Epithelial cell of proximal tubule (primary cell): ENCODE measurements around the gene MMP15. TPM values are rescaled to one million over a fixed set of nuclear protein-coding genes. Genes with fewer than 3 reads are reported as not detected.

Experiments
- DNase-seq: peaks from one replicate; pipeline ENCODE4 v3.0.0-alpha.2; 2011; ENCODE audit warnings: low read depth
- H3K4me3 ChIP-seq: 2 replicates; pipeline ENCODE4 v1.5.1; 2011; ENCODE audit warnings: low read depth, mild to moderate bottlenecking, low read length
- total RNA-seq: library from RNA; depleted of rRNA; stranded (reverse); fragments of >200 nt; gene quantifications from 2 replicates; pipeline ENCODE4 v1.2.3, GENCODE V29; 2015
- TF ChIP-seq, protein P1 (sequence below): conservative IDR thresholded peaks from 2 replicates; pipeline ENCODE4 v1.5.1; 2012; ENCODE audit warnings: low read depth, mild to moderate bottlenecking, low read length

Gene MMP15
- total RNA-seq, 1 donor from 2014 or later: 36.0 TPM

GRCh38 chr16:58029410-58029809 is 3.9 kb downstream of the MMP15 start:
- TF ChIP-seq, protein P1, sequence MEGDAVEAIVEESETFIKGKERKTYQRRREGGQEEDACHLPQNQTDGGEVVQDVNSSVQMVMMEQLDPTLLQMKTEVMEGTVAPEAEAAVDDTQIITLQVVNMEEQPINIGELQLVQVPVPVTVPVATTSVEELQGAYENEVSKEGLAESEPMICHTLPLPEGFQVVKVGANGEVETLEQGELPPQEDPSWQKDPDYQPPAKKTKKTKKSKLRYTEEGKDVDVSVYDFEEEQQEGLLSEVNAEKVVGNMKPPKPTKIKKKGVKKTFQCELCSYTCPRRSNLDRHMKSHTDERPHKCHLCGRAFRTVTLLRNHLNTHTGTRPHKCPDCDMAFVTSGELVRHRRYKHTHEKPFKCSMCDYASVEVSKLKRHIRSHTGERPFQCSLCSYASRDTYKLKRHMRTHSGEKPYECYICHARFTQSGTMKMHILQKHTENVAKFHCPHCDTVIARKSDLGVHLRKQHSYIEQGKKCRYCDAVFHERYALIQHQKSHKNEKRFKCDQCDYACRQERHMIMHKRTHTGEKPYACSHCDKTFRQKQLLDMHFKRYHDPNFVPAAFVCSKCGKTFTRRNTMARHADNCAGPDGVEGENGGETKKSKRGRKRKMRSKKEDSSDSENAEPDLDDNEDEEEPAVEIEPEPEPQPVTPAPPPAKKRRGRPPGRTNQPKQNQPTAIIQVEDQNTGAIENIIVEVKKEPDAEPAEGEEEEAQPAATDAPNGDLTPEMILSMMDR: no peak
- H3K4me3 ChIP-seq: no peak overlapping the region
- no peak for DNase-seq

GRCh38 chr16:58030136-58030840 is 4.7 kb downstream of the MMP15 start:
- no peak for DNase-seq
- TF ChIP-seq, protein P1: no peak
- H3K4me3 ChIP-seq: no peak overlapping the region

DNA sequence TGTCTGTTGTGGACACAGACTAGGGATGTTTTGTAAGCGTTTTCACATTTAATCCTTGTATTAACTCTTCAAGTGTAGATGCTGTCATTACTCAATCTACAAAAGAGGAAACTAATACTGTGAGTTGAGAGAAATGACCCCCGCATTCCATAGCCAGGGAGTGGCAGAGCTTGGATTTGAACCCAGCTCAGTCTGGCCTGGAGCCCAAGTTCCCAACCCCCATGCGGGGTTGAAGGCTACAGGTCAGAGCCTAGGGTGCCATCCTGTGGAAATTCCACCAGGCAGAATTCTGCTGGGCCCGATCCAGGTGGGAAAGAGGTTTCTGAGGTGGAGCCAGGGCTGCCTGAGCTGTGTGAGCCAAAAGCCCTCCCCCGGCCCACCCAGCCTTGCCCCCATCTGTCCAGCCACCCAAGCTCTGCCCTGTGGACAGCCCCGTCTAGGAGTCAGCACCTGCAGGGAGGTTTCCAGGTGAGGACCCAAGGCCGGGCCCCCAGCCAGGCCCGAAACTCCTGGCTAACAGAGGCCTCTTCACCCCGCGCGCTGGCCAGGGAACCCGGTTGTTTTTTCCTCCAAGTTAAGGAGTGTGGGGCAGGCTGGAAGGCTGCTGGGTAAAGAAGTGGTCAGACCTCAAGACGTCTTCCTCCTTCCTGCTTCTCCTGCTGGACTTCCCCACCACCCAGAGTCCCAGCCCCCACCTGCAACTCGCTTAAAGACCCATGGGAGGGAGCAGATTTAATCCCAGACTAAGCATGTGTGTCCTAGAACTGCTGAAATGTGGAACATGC is 5.7 kb downstream of the MMP15 start:
- TF ChIP-seq, protein P1: no peak
- no peak for DNase-seq
- no peak overlapping the region for H3K4me3 ChIP-seq

DNA sequence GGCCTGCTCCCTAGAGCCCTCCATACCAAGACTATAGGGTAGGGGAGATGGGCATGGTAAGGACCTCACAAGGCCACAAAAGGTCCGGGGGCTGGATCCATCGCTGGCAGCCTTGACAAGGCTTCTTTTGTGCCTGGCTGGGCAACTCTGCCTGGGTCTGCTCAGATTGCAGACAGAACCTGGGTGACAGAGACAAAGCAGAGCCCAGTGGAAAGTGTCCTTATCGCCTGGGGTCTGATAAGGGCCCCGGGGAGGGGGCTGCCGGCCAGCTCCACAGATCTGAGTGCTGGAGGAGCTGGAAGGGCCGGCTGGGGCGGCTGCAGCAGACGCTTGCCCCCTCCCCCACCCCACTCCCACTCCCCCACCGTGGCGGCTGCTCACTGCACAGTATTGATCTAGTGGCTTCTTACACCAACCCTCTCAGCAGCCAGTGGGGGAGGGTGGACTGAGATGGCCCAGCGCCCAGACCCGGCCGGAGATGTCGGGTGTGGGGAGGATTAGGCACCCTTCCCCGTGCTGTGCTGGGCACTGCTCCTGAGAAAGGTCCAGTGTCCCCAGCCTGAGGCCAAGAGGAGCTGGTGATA is 7.2 kb downstream of the MMP15 start:
- TF ChIP-seq, protein P1: no peak
- DNase-seq: no peak
- H3K4me3 ChIP-seq: no peak overlapping the region

DNA sequence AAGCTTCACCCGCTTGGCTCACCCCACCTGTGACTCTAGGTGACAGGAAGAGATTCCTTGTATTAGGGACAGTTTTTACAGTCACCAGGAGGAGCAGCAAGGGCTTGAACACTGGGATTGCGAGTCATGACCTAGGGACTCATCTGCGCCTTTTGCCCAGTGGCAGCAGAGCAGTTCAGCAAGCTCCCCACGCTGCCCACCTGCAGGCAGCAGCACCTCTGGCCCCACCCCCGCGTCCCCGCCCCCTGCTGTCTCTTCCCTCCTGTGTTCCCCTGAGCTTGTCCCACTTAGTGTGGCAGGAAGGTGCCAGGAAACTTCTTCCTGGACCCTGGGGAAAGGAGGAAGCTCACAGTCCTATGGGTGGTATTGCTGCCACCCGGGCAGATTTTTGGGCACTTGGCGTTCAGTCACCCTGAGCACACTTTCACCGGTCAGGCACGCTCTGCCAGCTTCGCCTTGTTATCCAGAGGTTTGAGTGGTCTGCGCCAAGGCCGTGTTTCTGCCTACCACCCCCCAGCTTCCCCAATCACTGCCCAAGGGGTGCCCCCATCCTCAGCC is 8.7 kb downstream of the MMP15 start:
- TF ChIP-seq, protein P1: no peak
- DNase-seq: no peak

GRCh38 chr16:58034774-58035173 is 9.2 kb downstream of the MMP15 start:
- TF ChIP-seq, protein P1: no peak
- H3K4me3 ChIP-seq: no peak overlapping the region
- no peak for DNase-seq

More for the DNA sequence above, 8.7 kb downstream of the MMP15 start:
- no peak overlapping the region for H3K4me3 ChIP-seq
